Coronary artery (tissue), 2 donors: Measurements from ENCODE around the gene SCN4A.

Experiments
- DNase-seq: peaks from one replicate; pipeline ENCODE4 v3.0.0-alpha.2; 2017; ENCODE audit warnings: low spot score
- H3K27ac ChIP-seq, 2 donors: fragments of 200-600 bp; sonication (generic); one replicate each; pipeline ENCODE4 v1.5.1; 2016 to 2019
- H3K4me3 ChIP-seq: fragments of 200-600 bp; sonication (generic); 2 replicates; pipeline ENCODE4 v1.5.1; 2016; ENCODE audit warnings: mild to moderate bottlenecking, moderate library complexity
- CTCF ChIP-seq: fragments of 200-600 bp; sonication (generic); IDR thresholded peaks from one replicate; pipeline ENCODE4 v1.5.1; 2019; ENCODE audit warnings: antibody characterized with exemption

Gene SCN4A

DNA sequence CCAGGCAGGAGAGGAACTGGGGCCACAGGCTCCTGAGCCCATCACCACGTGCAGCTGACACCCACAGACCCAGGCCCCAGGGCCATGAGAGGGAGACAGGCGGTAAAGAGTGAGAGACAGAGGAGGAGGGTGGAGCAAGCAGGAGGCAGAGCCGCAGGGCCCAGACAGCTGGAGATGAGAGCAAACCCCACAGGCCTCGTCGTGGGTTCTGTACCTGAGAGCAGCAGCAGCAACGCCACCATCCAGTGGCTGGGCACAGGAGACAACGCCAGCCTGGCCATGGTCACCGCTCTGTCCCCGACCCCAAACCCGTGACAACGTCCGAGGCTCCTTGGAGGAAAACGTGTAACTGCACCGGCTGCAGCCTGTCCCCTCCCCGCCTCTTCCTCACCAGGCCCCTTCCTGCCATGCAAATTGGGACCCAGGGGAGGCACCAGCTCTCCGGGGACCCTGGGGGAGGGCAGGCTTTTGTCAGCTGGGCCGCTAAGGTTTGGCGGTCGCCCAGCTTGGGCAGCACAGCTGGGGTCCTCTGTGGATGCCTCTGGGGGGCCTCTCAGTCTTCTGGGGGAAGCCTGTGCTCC lies 40.6 kb downstream of the SCN4A start, which contains the start of gene CD79B:
Gene CD79B, minus strand, starts transcription at position 351 of the 581 bp plus-strand sequence. Its CDS starts 70 bp downstream, at position 281.
- no peak for TF ChIP-seq CTCF
- Histone ChIP-seq H3K4me3 (peak within 1 kb of the TSS; percentile 21), H3K27ac (peak within 1 kb of the TSS in 1 of 2 donors; percentile 72)
- no peak for DNase-seq

- no peak for DNase-seq
- Histone ChIP-seq H3K4me3 (peak overlapping the region; percentile 21), H3K27ac (peak overlapping the region in 1 of 2 donors; percentile 72)
- no peak for TF ChIP-seq CTCF
These were observed 41.7 kb downstream of the SCN4A start for GRCh38 chr17:63930951-63931575.

GRCh38 chr17:63929860-63930766 lies 42.6 kb downstream of the SCN4A start:
- Histone ChIP-seq H3K4me3 (no peak overlapping the region), H3K27ac (peak overlapping the region in 1 of 2 donors; percentile 28)
- no peak for DNase-seq
- TF ChIP-seq CTCF = no peak

GRCh38 chr17:63928966-63929695 lies 43.6 kb downstream of the SCN4A start:
- no peak overlapping the region for H3K27ac ChIP-seq
- DNase-seq = no peak
- H3K4me3 ChIP-seq = no peak overlapping the region
- TF ChIP-seq CTCF = no peak

GRCh38 chr17:63928172-63928666 lies 44.5 kb downstream of the SCN4A start:
- no peak for TF ChIP-seq CTCF
- DNase-seq = no peak
- Histone ChIP-seq H3K27ac (no peak overlapping the region), H3K4me3 (no peak overlapping the region)

DNA sequence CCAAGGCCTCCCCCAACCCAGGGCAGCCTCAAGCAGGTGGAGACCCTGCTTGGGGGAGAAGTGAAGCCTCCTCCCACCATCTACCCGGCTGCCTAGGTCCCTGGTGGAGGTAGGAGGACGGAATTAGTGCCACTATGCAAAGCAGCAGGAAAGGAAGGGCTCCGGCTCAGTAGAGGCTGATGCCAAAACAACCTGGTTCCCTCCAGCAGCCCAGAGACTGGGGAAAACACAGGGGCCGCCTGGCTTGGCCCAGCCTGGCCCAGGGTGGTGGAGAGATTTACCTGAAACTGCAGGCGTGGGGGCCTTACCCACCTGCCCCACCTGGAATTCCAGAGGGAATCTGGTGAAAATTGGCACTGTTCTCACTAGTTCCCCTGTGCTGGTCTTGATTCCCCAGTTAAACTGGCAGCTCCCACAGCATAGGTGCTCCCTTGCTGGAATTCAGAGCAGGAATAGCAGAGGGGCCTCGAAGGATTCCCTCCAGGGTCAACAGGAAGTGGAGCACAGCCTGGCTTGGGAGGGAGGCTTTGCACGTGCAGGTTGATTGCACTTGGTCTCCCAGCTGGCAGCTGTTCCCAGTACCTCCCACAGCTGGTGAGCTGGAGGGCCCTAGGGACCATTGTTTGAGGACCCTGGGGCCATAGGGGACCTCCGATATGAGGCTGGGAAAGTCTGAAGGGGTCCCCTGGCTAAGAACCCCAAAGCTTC lies 45.1 kb downstream of the SCN4A start:
- Histone ChIP-seq H3K27ac (no peak overlapping the region), H3K4me3 (no peak overlapping the region)
- TF ChIP-seq CTCF = no peak
- DNase-seq = no peak
